Measurements from ENCODE around the gene RPS21.

DNA sequence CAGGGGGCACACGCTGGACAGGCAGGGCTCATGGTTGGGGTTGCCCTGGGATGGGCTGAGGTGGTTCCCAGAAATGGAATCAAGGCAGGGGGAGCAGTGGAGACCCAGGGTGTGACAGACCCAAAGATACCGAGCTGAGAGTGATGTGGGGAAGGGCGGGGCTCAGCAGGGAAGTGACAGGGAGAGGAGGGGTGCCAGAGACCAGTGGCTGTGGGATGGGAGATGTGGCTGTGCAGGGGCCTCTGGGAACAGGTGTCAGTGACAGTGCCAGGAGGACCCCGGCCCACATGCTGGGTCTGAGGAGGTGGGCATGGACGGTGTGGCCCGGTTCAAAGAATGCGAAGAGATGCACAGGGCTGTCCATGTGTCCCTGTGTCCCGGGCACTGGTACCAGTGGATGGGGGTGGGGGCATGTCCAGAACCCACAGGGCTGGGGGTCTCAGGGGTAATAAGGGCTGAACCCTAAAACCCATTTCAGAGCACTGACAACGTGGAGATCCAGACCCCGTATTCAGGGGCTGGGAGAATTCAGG lies 19.1 kb downstream of the RPS21 start:
- TF ChIP-seq, protein P1, sequence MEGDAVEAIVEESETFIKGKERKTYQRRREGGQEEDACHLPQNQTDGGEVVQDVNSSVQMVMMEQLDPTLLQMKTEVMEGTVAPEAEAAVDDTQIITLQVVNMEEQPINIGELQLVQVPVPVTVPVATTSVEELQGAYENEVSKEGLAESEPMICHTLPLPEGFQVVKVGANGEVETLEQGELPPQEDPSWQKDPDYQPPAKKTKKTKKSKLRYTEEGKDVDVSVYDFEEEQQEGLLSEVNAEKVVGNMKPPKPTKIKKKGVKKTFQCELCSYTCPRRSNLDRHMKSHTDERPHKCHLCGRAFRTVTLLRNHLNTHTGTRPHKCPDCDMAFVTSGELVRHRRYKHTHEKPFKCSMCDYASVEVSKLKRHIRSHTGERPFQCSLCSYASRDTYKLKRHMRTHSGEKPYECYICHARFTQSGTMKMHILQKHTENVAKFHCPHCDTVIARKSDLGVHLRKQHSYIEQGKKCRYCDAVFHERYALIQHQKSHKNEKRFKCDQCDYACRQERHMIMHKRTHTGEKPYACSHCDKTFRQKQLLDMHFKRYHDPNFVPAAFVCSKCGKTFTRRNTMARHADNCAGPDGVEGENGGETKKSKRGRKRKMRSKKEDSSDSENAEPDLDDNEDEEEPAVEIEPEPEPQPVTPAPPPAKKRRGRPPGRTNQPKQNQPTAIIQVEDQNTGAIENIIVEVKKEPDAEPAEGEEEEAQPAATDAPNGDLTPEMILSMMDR (IDR thresholded peaks at IDR 0.05): no peak
- TF ChIP-seq ZFX (IDR thresholded peaks at IDR 0.05; ENCODE audit: borderline replicate concordance): no peak
